Suprapubic skin (tissue), 4 donors: ENCODE results near the gene TBR1.

Experiments used
- CTCF ChIP-seq, 2 donors: fragments of 200-600 bp in 1 of 2; fragments of 450-650 bp in 1 of 2; sonication (generic) in 1 of 2; IDR thresholded peaks; one replicate each; pipeline ENCODE4 v1.5.1; 2016 to 2019; ENCODE audit warnings: antibody characterized with exemption in 2 of 2, mild to moderate bottlenecking in 1 of 2, moderate library complexity in 1 of 2
- EP300 ChIP-seq: sonication (generic); formaldehyde crosslinking; IDR thresholded peaks from one replicate; pipeline ENCODE4 v1.6.1; 2017; ENCODE audit warnings: antibody characterized with exemption
- POLR2A ChIP-seq, 2 donors: fragments of 450-650 bp; IDR thresholded peaks; one replicate each; pipeline ENCODE4 v1.6.1; 2017; ENCODE audit warnings: antibody characterized with exemption in 2 of 2, mild to moderate bottlenecking in 2 of 2, moderate library complexity in 2 of 2
- POLR2AphosphoS5 ChIP-seq, 3 donors: sonication (generic); formaldehyde crosslinking; IDR thresholded peaks; one replicate each; pipeline ENCODE4 v1.6.1; 2017; ENCODE audit warnings: antibody characterized with exemption in 3 of 3

- TF ChIP-seq POLR2A (IDR thresholded peaks at IDR 0.05) (no peak), CTCF (IDR thresholded peaks at IDR 0.05) (no peak), EP300 (no peak), POLR2AphosphoS5 (IDR thresholded peaks at IDR 0.05) (no peak)
These were observed 13.8 kb upstream of the TBR1 start for GRCh38 chr2:161402297-161402696.
